Stimulated activated CD8-positive, alpha-beta memory T cell treated with anti-CD3 and anti-CD28 coated beads, Interleukin-7, amount 100 ng/mL, for 48 hours (primary cell): ENCODE results near the gene KLK7.
"Not testable (repeated sequence)": the region's sequence is repeated elsewhere in the genome, so short reads cannot be mapped to it uniquely, and the experiment has no call there.

ENCODE experiments used
- DNase-seq, 2 donors: peaks; one replicate each; pipeline ENCODE4 v3.0.0-alpha.2; 2020; ENCODE audit warnings: low read depth in 1 of 2; ENCODE audit errors: extremely low read depth in 1 of 2

KLK7 gene

GRCh38 chr19:51012661-51013190, 29.0 kb upstream of the KLK7 start:
- no peak for DNase-seq

DNA sequence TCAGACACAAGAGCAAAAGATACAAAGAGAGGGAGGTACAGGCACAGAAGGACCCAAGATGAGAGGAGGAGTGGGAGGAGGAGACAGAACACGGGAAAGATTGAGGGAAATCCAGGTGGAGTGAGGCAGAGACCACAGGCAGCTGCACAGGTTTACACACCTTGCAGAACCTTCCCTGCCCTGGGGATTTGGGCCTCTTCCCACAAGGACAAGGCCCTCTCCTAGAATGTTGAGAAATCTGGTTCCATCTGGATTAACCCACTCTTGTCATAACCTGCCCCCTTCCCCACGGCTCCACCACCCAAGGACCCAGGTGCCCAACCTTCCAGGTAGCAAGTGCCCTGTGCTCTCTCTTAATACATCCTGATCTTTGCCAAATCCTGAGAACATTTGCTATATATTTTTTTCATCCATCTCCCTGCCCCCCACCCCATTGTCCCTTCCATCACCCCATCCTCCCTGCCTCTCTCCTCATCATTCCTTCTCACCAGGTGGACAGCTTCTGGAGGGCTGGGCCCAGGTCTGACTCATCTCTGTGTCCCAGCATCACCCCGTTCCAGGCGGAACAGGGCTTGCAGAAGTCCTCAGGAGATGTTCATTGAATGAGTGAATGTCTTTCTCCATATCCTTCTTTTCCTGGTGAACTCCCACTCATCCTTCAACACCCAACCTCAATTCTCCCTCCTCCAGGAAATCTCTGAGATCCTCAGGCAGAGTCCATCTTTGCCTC, 26.5 kb upstream of the KLK7 start:
- DNase-seq = no peak

DNA sequence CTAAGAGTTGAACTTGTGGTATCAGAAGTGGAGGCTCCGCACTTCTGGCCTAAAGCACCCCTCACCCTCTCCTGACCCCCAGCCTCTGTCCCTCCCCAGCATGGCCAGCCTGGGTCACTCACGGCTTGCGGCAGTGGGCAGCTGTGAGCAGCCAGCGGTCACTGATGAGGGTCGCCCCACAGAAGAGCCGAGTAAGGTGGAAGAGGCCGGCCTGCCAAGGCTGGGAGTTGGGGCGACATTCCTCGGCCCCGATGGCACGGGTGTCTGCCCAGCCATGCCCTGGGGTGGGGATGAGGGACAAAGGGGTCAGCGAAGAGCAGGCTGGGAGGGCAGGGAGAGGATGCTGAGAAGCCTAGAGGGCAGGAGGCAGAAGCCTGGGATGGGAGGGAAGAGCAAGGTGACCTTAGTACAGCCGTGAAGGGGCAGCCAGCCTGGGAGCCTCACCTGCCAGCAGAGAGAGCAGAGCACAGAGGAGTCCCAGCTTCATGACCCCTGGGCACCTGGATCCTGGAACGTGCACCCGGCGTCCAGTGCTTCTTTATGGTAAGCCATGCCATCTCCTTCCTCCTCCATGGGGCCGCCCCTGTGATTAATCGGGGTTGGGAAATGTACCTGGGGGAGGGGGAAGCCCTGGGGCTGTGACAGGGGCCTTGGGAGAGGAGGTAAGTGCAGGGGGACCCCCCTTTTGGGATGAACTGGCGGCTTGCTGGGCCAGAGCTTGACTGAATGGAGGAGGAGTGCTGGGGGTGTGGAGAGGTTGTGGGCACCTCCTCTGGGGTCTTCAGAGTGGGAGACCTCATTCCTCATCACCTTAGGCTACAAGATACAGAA, 25.6 kb upstream of the KLK7 start:
- no peak for DNase-seq

DNA sequence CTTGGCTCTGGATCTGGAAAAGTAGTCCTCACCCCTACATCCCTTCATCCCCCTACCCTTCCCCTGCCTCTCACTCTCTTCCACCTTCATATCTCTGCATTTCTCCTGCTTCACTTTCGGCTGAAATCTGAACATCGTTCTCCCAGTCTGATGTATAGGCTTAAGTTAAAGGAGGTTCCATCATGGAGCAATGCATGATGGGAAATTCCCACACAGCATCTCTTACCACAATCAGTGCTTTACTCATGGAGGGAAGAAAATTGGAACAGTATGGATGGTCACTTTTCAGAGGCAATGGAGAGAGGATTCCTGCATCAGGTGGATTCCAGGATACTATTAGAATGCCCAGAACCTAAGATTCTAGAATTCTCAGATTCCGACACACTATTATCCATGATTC, 23.8 kb upstream of the KLK7 start:
- DNase-seq = no peak

DNA sequence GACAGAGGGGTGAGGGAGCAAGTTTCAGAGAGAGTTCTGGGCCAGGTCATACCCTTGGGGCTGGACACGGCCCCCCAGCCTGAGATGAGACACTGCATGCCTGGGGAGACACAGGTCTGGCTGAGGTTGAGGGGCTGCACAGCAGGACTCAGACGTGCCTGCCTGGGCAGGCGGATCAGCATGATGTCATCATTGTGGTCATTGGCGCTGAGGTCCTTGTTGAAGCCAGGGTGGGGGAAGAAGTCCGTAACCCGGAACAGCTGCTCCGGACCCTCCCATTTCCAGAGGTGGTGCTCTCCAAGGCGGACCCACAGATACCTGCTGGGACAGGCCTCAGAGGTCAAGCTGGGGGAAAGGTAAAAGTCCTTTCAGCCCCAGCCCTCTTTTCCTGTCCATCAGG, 22.7 kb upstream of the KLK7 start:
- DNase-seq = no peak

DNA sequence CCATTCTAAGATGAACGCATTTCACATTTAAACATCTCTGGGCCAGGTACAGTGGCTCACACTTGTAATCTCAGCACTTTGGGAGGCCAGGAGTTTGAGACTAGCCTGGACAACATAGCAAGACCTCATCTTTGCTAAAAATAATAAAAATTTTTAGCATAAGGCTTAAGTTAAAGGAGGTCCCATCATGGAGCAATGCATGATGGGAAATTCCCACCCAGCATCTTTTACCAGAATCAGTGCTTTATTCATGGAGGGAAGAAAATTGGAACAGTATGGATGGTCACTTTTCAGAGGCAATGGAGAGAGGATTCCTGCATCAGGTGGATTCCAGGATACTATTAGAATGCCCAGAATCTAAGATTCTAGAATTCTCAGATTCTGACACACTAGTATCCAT, 21.5 kb upstream of the KLK7 start:
- no peak for DNase-seq

GRCh38 chr19:51003316-51003715, 19.6 kb upstream of the KLK7 start:
- DNase-seq = no peak

GRCh38 chr19:51002542-51003311, 19.0 kb upstream of the KLK7 start:
- peak; percentile 11 to 25 for DNase-seq

- DNase-seq = no peak
Measured at GRCh38 chr19:51002089-51002532, 18.4 kb upstream of the KLK7 start.

- DNase-seq = no peak
Measured at GRCh38 chr19:51001515-51001914, 17.8 kb upstream of the KLK7 start, which contains the start of gene KLK8. Gene KLK8, minus strand, starts transcription at chr19:51001604. Its CDS starts 437 bp downstream, at chr19:51001167.

DNA sequence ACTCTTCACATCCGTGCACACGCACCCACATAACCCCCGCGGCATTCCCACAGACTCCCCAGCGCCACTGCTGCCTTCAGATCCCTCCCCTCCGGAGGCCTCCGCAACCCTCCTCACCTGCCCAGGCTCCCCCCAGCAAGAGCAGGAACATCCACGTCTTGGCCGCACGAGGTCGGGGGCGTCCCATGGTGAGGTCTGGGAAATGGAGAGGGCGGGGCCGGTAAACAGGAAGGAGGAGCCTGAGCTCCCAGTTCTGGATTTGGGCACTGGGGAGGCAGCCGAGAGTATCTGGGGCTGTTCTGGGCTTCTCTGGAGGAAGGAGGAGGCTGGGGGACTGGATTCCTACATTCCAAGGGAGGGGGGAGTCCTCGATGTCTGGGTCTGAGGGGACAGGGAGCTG, 17.3 kb upstream of the KLK7 start:
- no peak for DNase-seq

DNA sequence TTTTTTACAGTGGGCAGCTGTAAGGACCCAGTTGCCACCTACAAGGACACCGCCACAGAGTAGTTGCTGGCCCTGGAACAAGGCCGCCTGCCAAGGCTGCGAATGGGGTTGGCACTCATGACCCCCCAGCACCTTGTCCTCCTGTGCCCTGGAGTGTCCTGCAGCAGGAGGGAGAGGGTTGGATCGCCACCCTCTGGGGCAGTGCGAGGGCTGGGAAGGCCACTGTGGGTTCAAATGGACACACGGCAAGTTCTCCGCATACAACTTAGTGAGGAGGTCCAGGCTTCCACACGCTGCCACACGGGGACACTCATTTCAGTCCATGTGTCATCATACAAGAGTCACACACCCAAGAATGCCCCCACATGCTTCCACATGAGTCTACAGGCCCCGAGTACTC, 16.7 kb upstream of the KLK7 start:
- no peak for DNase-seq

DNA sequence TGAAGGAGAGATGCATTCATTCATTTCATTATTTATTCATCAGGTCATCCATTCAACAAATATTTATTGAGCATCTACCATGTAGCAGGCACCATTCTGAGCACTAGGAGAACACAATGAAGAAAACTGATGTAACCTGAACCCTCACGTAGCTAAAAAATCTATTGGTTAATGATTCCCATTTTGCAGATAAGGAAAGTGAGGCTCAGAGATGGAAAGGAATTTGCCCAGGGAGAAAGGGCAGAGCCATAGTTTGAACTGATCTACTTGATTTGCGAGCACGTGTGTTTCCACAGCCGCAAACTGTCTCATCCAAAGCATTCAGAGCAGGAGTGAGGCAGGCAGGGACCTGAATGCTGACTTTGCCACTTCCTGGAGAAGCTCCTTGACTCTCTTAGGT, 15.0 kb upstream of the KLK7 start:
- DNase-seq = no peak

- no peak for DNase-seq
Measured at GRCh38 chr19:50998061-50998460, 14.3 kb upstream of the KLK7 start.

DNA sequence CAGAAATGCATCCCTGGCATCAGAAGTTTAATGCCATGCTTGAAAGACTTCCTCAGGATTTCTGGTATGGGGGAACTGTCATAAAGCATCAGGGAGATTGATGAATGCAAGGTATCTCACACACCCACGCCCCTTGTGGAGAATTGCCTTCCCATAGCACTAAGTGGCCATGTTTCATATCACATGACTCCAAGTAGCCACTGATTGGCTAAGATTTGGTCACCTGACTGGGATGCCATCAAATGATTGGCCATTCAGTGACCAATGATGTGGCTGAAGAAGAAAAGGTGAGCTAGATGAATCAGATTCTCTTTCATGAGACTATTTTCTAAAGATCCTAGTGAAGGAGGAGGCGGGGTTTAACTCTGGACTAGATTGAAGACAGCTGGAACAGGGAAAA, 10.4 kb upstream of the KLK7 start:
- no peak for DNase-seq

DNA sequence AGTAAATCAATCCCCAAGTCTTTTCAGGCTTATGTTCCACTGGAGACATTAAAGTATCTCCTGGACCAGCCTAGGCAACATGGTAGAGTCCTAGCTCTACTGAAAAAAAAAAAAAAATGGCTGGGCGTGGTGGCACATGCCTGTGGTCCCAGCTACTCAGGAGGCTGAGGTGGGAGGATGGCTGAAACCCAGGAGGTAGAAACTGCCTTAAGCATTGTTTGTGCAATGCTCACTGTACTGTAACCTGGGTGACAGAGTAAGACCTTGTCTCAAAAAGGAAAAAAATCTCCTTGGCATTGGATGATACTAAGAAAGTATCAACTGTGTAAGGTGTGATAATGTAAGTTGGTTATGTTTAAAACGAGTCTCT, 8.9 kb upstream of the KLK7 start:
- DNase-seq = no peak

DNA sequence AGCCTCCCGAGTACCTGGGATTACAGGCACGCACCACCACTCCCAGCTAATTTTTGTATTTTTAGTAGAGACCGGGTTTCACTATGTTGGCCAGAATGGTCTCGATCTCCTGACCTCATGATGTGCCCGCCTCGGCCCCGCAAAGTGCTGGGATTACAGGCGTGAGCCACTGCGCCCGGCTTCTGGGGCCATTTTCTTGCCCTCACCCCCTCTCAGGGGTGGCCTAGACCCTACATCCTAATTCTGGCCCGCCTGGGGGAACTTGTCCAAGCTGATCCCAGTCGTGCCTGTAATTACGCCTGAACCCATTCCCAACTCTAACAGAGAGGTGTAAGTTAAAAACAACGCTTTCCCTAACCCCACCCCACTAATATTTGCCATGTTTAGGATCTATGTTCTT, 699 bp upstream of the KLK7 start:
- not testable (repeated sequence) for DNase-seq

DNA sequence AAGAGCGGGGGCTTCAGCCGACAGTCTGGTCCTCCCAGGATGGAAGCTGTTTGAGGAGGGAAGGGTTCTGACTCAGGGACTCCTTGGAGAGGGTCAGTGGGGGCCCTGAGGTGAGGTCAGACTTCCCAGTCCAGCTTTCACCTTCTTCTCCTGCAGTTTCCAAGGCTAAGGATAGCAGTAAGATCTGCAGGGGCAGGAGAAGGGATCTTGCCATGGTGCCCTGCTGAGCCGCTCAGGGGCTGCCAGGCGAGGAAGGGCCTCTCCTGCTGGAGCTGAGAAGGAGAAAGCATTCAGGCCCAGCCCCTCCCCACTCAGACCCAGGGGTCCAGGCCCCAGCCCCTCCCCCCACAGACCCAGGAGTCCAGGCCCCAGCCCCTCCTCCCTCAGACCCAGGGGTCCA, 1.5 kb downstream of the KLK7 start:
- no peak for DNase-seq

DNA sequence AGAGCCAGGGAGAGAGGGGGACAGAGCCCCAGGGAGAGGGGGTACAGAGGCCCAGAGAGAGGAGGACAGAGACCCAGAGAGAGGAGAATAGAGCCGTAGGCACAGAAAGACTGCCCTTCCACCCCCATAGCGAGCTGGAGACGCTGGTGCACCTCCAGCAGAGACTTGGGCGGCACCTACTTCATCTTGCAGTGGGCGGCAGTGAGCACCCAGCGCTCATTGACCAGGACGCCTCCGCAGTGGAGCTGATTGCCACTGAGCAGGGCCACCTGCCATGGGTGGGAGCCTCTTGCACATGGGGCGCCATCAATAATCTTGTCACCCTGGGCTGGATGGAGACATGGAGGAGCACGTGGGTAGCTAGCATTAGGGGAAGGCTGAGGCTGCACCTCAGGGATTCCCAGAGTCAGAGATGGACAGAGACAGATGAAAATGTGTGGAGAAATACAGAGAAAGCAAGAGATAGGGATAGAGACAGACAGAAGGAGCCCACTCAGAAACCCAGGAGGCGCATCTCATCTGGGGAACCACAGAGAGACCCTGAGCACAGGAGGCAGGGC, 2.0 kb downstream of the KLK7 start:
- no peak for DNase-seq

DNA sequence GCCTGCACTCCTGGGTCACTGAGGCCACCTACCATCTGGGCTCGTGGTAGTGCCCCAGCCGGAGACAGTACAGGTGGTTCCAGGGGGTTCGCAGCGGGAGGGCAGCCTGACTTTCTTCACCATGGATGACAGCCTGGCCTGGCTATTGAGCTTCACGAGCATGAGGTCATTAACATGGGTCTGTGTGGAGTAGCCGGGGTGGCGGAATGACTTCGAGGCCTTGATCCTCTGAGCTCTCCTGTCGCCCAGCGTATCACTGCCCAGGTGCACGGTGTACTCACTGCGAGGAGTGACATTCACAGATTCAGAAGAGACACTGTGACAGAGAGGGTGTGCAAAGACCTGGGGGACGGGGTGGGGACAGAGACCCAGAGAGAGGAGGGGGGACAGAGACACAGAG, 3.5 kb downstream of the KLK7 start:
- no peak for DNase-seq

DNA sequence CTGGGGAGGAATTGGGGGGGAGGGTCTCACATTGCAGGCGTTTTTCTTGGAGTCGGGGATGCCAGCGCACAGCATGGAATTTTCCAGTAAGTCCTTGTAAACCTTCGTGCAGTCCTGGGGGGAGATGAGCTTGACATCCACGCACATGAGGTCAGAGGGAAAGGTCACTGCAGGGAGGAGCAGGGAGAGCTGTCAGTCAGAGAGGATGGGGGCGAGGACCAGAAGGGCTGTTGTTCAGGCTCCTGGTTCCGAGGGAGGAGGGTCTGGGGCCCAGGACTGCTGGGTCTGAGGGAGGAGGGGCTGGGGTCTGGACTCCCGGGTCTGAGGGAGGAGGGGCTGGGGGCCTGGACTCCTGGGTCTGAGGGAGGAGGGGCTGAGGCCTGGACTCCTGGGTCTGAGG, 4.0 kb downstream of the KLK7 start:
- DNase-seq = no peak
